Measurements from ENCODE around the gene MAN2B2.
"Not testable (repeated sequence)": the region's sequence is repeated elsewhere in the genome, so short reads cannot be mapped to it uniquely, and the experiment has no call there.

Gene MAN2B2

DNA sequence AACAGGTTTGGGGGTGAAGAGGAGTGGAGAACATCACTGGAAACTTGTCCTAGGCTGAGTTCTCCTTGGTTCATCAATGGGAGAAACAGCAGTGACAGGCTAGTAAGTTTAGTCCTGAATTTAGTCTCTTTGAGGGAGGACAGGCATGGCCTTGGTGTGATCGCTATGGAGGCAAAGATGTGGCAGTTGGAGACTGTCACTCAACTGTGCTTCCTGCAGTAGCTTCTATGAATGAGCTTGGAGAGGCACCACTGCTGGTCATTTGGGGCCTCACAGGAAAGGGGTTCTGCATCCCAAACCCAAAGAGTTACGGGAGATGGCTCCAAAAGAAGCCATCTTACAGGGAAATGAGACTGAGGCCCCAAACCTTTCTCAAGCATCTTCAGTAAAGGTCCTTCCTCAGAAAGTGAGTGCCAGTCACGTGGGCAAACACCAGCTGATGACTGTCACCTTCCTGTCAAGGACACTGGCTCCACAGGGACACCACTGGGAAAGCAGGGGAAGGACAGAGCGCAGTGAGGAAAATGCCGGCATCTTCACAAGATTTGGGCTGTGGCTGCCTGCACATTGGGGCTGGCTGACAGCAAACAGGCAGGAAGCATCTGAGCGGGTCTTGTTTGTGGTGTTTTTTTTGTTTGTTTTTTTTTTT, 72.7 kb downstream of the MAN2B2 start:
- no peak for DNase-seq (ENCODE audit: low read depth)
- H3K4me3 ChIP-seq (ENCODE audit: low read depth, low read length), result no peak overlapping the region
- TF ChIP-seq, protein P1, sequence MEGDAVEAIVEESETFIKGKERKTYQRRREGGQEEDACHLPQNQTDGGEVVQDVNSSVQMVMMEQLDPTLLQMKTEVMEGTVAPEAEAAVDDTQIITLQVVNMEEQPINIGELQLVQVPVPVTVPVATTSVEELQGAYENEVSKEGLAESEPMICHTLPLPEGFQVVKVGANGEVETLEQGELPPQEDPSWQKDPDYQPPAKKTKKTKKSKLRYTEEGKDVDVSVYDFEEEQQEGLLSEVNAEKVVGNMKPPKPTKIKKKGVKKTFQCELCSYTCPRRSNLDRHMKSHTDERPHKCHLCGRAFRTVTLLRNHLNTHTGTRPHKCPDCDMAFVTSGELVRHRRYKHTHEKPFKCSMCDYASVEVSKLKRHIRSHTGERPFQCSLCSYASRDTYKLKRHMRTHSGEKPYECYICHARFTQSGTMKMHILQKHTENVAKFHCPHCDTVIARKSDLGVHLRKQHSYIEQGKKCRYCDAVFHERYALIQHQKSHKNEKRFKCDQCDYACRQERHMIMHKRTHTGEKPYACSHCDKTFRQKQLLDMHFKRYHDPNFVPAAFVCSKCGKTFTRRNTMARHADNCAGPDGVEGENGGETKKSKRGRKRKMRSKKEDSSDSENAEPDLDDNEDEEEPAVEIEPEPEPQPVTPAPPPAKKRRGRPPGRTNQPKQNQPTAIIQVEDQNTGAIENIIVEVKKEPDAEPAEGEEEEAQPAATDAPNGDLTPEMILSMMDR (IDR thresholded peaks at IDR 0.05; ENCODE audit: low read depth, low read length, missing control alignments), result no peak

DNA sequence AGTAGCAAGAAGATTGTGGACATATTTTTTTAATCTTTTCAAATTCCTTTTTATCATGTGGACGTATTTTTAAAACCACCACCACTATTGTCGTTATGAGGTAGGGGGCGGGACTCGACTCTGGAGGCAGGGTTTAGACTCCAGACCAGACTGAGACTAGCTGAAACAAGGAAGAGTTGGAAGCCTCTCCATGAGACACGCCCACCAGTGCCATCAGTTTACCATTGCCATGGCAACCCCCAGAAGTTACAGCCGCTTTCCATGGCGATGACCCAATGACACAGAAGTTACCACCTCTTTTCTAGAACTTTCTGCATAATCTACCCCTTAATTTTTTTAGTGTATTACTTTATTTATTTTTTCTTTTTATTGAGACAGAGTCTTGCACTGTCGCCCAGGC, 74.2 kb downstream of the MAN2B2 start:
- H3K4me3 ChIP-seq (ENCODE audit: low read depth, low read length), result no peak overlapping the region
- TF ChIP-seq, protein P1 (IDR thresholded peaks at IDR 0.05; ENCODE audit: low read depth, low read length, missing control alignments), result no peak
- DNase-seq (ENCODE audit: low read depth), result no peak

DNA sequence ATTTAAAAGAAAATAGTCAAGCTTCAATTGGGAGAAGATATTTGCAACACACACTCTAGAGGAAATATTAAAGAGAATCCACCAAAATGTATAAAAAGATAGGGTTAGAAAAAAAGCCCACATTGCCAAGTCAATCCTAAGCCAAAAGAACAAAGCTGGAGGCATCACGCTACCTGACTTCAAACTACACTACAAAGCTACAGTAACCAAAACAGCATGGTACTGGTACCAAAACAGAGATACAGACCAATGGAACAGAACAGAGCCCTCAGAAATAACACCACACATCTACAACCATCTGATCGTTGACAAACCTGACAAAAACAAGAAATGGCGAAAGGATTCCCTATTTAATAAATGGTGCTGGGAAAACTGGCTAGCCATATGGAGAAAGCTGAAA, 79.2 kb downstream of the MAN2B2 start:
- not testable (repeated sequence) for H3K4me3 ChIP-seq (ENCODE audit: low read depth, low read length); DNase-seq (ENCODE audit: low read depth)

DNA sequence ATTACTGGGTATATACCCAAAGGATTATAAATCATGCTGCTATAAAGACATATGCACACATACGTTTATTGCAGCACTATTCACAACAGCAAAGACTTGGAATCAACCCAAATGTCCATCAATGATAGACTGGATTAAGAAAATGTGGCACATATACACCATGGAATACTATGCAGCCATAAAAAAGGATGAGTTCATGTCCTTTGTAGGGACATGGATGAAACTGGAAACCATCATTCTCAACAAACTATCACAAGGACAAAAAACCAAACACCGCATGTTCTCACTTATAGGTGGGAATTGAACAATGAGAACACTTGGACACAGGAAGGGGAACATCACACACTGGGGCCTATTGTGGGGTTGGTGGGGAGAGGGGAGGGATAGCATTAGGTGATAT, 80.3 kb downstream of the MAN2B2 start:
- not testable (repeated sequence) for DNase-seq (ENCODE audit: low read depth); H3K4me3 ChIP-seq (ENCODE audit: low read depth, low read length)

DNA sequence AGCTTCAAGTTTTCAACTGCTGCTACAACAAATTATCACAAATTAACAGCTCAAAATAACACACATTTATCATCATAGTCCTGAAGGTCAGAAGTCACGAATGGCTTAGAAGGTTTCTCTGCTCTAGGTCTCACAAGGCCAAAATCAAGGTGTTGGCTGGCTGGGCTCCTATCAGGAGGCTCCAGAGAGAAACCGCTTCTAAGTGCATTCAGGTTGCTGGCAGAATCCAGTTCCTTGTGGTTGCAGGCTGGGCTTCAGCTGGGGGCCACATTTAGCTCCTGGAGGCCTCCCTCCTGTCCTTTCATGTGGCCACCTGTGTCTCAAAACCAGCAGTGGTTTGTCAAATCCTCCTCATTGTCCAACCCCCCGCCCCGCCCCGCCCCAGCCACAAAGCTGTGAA, 80.9 kb downstream of the MAN2B2 start:
- no peak for DNase-seq (ENCODE audit: low read depth)
- H3K4me3 ChIP-seq (ENCODE audit: low read depth, low read length), result no peak overlapping the region
- TF ChIP-seq, protein P1 (IDR thresholded peaks at IDR 0.05; ENCODE audit: low read depth, low read length, missing control alignments), result no peak

DNA sequence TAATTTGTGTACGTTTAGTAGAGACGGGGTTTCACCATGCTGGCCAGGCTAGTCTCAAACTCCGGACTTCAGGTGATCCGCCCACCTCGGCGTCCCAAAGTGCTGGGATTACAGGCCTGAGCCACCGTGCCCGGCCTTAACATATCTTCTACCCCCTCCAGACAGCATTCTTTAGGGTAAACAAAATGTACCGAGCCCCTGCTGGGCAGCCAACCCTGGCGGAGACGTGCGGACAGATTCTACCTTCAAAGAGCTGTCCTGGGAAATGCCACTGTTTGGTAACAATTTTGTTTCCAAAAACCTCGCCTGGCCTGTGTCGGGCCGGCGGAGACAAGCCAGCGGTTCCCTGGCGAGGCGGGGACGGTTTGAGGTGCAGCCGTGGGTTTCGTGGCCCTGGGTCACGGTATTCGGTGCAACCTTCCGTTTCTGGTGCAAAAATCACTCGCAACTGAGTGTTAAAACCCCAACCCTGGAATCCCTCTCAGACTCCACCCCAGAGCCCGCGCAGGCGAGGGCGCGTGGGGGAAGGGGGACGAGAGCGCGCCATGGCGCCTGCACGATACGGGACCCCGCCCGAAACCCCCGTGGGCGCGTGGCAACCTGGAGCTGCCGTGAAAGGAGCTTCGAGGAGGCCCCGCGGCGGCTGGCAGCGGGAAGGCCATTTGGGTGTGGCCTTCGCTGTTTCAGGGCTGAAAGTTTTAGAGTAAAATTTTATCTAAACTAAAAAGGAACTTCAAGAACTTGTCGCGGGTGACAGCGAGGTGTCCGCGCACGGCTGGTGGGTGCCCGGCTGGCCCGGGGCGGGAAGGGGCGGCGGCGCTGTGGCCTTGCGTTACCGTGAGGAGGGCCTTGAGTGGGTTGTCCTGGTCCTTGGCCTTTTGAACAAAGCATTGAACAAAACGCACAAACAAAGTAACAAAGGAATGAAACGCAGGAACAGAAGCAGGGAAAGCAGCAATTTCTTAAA, 82.5 kb downstream of the MAN2B2 start:
- no peak for DNase-seq (ENCODE audit: low read depth)
- H3K4me3 ChIP-seq (ENCODE audit: low read depth, low read length), result no peak overlapping the region
- TF ChIP-seq, protein P1 (IDR thresholded peaks at IDR 0.05; ENCODE audit: low read depth, low read length, missing control alignments), result no peak

DNA sequence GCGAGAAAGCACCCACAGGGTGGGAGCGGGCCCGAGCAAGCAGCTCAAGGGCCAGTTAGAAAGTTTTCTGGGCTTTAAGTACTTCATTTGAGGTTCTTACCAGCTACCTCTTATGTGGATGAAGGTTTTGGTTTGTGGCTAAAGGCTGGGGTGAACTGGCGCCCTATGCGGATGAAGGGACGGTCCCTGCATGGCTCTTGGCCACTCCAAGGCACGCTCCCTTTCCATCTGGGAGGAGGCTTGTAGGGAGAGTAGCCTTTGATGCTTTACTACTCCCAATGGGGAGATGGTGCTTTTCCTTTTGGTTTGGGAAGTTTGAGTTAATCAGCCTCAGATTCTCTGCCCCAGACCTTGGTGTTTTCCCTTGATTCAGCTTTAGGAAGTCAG, 83.2 kb downstream of the MAN2B2 start:
- DNase-seq (ENCODE audit: low read depth), result no peak
- no peak overlapping the region for H3K4me3 ChIP-seq (ENCODE audit: low read depth, low read length)
- TF ChIP-seq, protein P1 (IDR thresholded peaks at IDR 0.05; ENCODE audit: low read depth, low read length, missing control alignments), result no peak

All from GM12864 (cell line).